ENCODE results near the gene G6PD. TPM values are rescaled to one million over a fixed set of nuclear protein-coding genes. Genes with fewer than 3 reads are reported as not detected.

Gene G6PD
- polyA plus RNA-seq, 1 experiment = 157 TPM

GRCh38 chrX:154535892-154536291 is 10.8 kb downstream of the G6PD start:
- Histone ChIP-seq H3K4me3 (ENCODE audit: low read depth, low read length) (no peak overlapping the region), H3K27me3 (ENCODE audit: control insufficient read depth, insufficient read depth, low read length) (no peaks in the 10 kb centered on the region), H3K36me3 (ENCODE audit: control insufficient read depth, insufficient read depth, low read length) (peaks cover 16% of the 10 kb centered on the region)
- POLR2A ChIA-PET = no interaction called here
- CTCF ChIA-PET = interaction anchor here (1.2 to 1.4 kb wide), 3 partner anchors 9 to 163 kb away, joined by 3 to 6 read pairs (median 3); partner anchors contain the start of gene FLNA
- TF ChIP-seq CTCF (IDR thresholded peaks at IDR 0.05; ENCODE audit: insufficient read depth, low read depth, low read length) = no peak
- no peak for DNase-seq (ENCODE audit: low read depth)

- CTCF ChIA-PET = interaction anchor here (0.9 to 1.7 kb wide), 4 partner anchors 44 to 161 kb away, joined by 3 to 9 read pairs (median 5); partner anchors contain the start of genes FLNA and SLC10A3
- no peaks in the 10 kb centered on the region for H3K27me3 ChIP-seq (ENCODE audit: control insufficient read depth, insufficient read depth, low read length)
- peak; percentile 94 for TF ChIP-seq CTCF (IDR thresholded peaks at IDR 0.05; ENCODE audit: insufficient read depth, low read depth, low read length)
- DNase-seq (ENCODE audit: low read depth) = no peak
- peaks cover 16% of the 10 kb centered on the region for H3K36me3 ChIP-seq (ENCODE audit: control insufficient read depth, insufficient read depth, low read length)
- POLR2A ChIA-PET = no interaction called here
- H3K4me3 ChIP-seq (ENCODE audit: low read depth, low read length) = no peak overlapping the region
Measured at GRCh38 chrX:154534526-154535322, 11.9 kb downstream of the G6PD start.

GRCh38 chrX:154532690-154533089 is 14.0 kb downstream of the G6PD start:
- no peak for DNase-seq (ENCODE audit: low read depth)
- Histone ChIP-seq H3K27me3 (ENCODE audit: control insufficient read depth, insufficient read depth, low read length) (no peaks in the 10 kb centered on the region), H3K36me3 (ENCODE audit: control insufficient read depth, insufficient read depth, low read length) (peaks cover 16% of the 10 kb centered on the region), H3K4me3 (ENCODE audit: low read depth, low read length) (no peak overlapping the region)
- POLR2A ChIA-PET = no interaction called here
- no peak for TF ChIP-seq CTCF (IDR thresholded peaks at IDR 0.05; ENCODE audit: insufficient read depth, low read depth, low read length)
- CTCF ChIA-PET = interaction anchor here (0.8 to 2.5 kb wide), 3 partner anchors 34 to 159 kb away, joined by 3 to 6 read pairs (median 5); partner anchors contain the start of gene RPL10

- CTCF ChIA-PET = interaction anchor here (0.9 to 2.5 kb wide), 4 partner anchors 10 to 158 kb away, joined by 5 to 6 read pairs (median 5); partner anchors contain the start of gene RPL10
- Histone ChIP-seq H3K4me3 (ENCODE audit: low read depth, low read length) (no peak overlapping the region), H3K27me3 (ENCODE audit: control insufficient read depth, insufficient read depth, low read length) (no peaks in the 10 kb centered on the region), H3K36me3 (ENCODE audit: control insufficient read depth, insufficient read depth, low read length) (peaks cover 16% of the 10 kb centered on the region)
- POLR2A ChIA-PET = no interaction called here
- DNase-seq (ENCODE audit: low read depth) = no peak
- TF ChIP-seq CTCF (IDR thresholded peaks at IDR 0.05; ENCODE audit: insufficient read depth, low read depth, low read length) = no peak
Measured at GRCh38 chrX:154531626-154532025, 15.0 kb downstream of the G6PD start.

GRCh38 chrX:154530286-154530685 is 16.4 kb downstream of the G6PD start:
- DNase-seq (ENCODE audit: low read depth) = no peak
- TF ChIP-seq CTCF (IDR thresholded peaks at IDR 0.05; ENCODE audit: insufficient read depth, low read depth, low read length) = no peak

More at GRCh38 chrX:154530286-154530685, 16.4 kb downstream of the G6PD start:
- Histone ChIP-seq H3K27me3 (ENCODE audit: control insufficient read depth, insufficient read depth, low read length) (no peaks in the 10 kb centered on the region), H3K36me3 (ENCODE audit: control insufficient read depth, insufficient read depth, low read length) (peaks cover 13% of the 10 kb centered on the region), H3K4me3 (ENCODE audit: low read depth, low read length) (no peak overlapping the region)
- ChIA-PET CTCF (interaction anchor here (1.3 to 2.5 kb wide), 3 partner anchors 11 to 132 kb away, joined by 3 to 6 read pairs (median 5); partner anchors contain the start of gene RPL10), POLR2A (no interaction called here)

All from BJ (cell line).